Measurements from ENCODE around the gene AWAT2. TPM values are rescaled to one million over a fixed set of nuclear protein-coding genes. Genes with fewer than 3 reads are reported as not detected.

AWAT2 gene
- total RNA-seq, 1 donor from 2014 or later = not detected

- Histone ChIP-seq H3K36me3 (no peaks in the 10 kb centered on the region), H3K4me3 (no peak overlapping the region), H3K9me3 (no peaks in the 10 kb centered on the region), H3K4me1 (no peaks in the 10 kb centered on the region), H3K27me3 (no peaks in the 10 kb centered on the region), H3K27ac (no peak overlapping the region)
- intact Hi-C loops (cut with DNase I) = no loop called here
- no peak for DNase-seq (ENCODE audit: low spot score in 2 of 2)
- TF ChIP-seq, protein P1, sequence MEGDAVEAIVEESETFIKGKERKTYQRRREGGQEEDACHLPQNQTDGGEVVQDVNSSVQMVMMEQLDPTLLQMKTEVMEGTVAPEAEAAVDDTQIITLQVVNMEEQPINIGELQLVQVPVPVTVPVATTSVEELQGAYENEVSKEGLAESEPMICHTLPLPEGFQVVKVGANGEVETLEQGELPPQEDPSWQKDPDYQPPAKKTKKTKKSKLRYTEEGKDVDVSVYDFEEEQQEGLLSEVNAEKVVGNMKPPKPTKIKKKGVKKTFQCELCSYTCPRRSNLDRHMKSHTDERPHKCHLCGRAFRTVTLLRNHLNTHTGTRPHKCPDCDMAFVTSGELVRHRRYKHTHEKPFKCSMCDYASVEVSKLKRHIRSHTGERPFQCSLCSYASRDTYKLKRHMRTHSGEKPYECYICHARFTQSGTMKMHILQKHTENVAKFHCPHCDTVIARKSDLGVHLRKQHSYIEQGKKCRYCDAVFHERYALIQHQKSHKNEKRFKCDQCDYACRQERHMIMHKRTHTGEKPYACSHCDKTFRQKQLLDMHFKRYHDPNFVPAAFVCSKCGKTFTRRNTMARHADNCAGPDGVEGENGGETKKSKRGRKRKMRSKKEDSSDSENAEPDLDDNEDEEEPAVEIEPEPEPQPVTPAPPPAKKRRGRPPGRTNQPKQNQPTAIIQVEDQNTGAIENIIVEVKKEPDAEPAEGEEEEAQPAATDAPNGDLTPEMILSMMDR (IDR thresholded peaks at IDR 0.05) = no peak
Measured at GRCh38 chrX:70026112-70026850, 23.5 kb downstream of the AWAT2 start.

GRCh38 chrX:70025464-70025863, 24.3 kb downstream of the AWAT2 start:
- TF ChIP-seq, protein P1 (IDR thresholded peaks at IDR 0.05) = no peak
- Histone ChIP-seq H3K4me3 (no peak overlapping the region), H3K36me3 (no peaks in the 10 kb centered on the region), H3K27me3 (no peaks in the 10 kb centered on the region), H3K27ac (no peak overlapping the region), H3K9me3 (no peaks in the 10 kb centered on the region), H3K4me1 (no peaks in the 10 kb centered on the region)
- no peak for DNase-seq (ENCODE audit: low spot score in 2 of 2)
- intact Hi-C loops (cut with DNase I) = no loop called here

GRCh38 chrX:70022616-70023015, 27.1 kb downstream of the AWAT2 start:
- Histone ChIP-seq H3K27me3 (no peaks in the 10 kb centered on the region), H3K9me3 (peaks cover 0 to 4% of the 10 kb centered on the region in 2 donors), H3K4me1 (no peaks in the 10 kb centered on the region), H3K4me3 (no peak overlapping the region), H3K36me3 (no peaks in the 10 kb centered on the region), H3K27ac (no peak overlapping the region)
- no peak for DNase-seq (ENCODE audit: low spot score in 2 of 2)
- intact Hi-C loops (cut with DNase I) = no loop called here
- TF ChIP-seq, protein P1 (IDR thresholded peaks at IDR 0.05) = no peak

- Histone ChIP-seq H3K9me3 (peaks cover 0 to 4% of the 10 kb centered on the region in 2 donors), H3K4me3 (no peak overlapping the region), H3K36me3 (no peaks in the 10 kb centered on the region), H3K27ac (no peak overlapping the region), H3K4me1 (no peaks in the 10 kb centered on the region), H3K27me3 (no peaks in the 10 kb centered on the region)
- no peak for DNase-seq (ENCODE audit: low spot score in 2 of 2)
- intact Hi-C loops (cut with DNase I) = no loop called here
- TF ChIP-seq, protein P1 (IDR thresholded peaks at IDR 0.05) = no peak
Measured at GRCh38 chrX:70016513-70016912, 33.2 kb downstream of the AWAT2 start.

- H3K9me3 ChIP-seq = peaks cover 0 to 4% of the 10 kb centered on the region in 2 donors
- no peak for DNase-seq (ENCODE audit: low spot score in 2 of 2)
- no peaks in the 10 kb centered on the region for H3K4me1 ChIP-seq
- H3K36me3 ChIP-seq = no peaks in the 10 kb centered on the region
- H3K27me3 ChIP-seq = no peaks in the 10 kb centered on the region
- intact Hi-C loops (cut with DNase I) = no loop called here
- H3K27ac ChIP-seq = no peak overlapping the region
- TF ChIP-seq, protein P1 (IDR thresholded peaks at IDR 0.05) = no peak
- H3K4me3 ChIP-seq = no peak overlapping the region
Measured at GRCh38 chrX:70013466-70014381, 36.0 kb downstream of the AWAT2 start.
